Suppressor macrophage (primary cell): Measurements from ENCODE around the gene CDIPT.
"Not testable (repeated sequence)": the region's sequence is repeated elsewhere in the genome, so short reads cannot be mapped to it uniquely, and the experiment has no call there.

Experiments
- DNase-seq, 4 experiments: peaks; one replicate each; pipeline ENCODE4 v3.0.0-alpha.2; 2020 to 2022

Gene CDIPT

GRCh38 chr16:29896841-29897240 lies 33.8 kb upstream of the CDIPT start:
- no peak for DNase-seq

GRCh38 chr16:29894352-29894751 lies 31.3 kb upstream of the CDIPT start:
- no peak for DNase-seq

GRCh38 chr16:29893553-29893952 lies 30.5 kb upstream of the CDIPT start:
- DNase-seq = no peak

GRCh38 chr16:29892458-29892813 lies 29.4 kb upstream of the CDIPT start:
- DNase-seq = no peak

GRCh38 chr16:29891525-29892457 lies 28.8 kb upstream of the CDIPT start:
- DNase-seq = peak; percentile 67 to 86 (median 82)

- not testable (repeated sequence) for DNase-seq
Measured at GRCh38 chr16:29889372-29889771, 26.3 kb upstream of the CDIPT start.

- no peak for DNase-seq
Measured at GRCh38 chr16:29883987-29884386, 21.0 kb upstream of the CDIPT start.

GRCh38 chr16:29881050-29881449 lies 18.0 kb upstream of the CDIPT start:
- DNase-seq = no peak

GRCh38 chr16:29878172-29878571 lies 15.1 kb upstream of the CDIPT start:
- DNase-seq = no peak

GRCh38 chr16:29877266-29877961 lies 14.4 kb upstream of the CDIPT start:
- DNase-seq = peak; percentile 57 to 75 (median 67)

- peak in 2 of 4 experiments; percentile 22 to 44 for DNase-seq
Measured at GRCh38 chr16:29876594-29877249, 13.7 kb upstream of the CDIPT start.

GRCh38 chr16:29876217-29876593 lies 13.2 kb upstream of the CDIPT start:
- DNase-seq = no peak

- no peak for DNase-seq
Measured at GRCh38 chr16:29875206-29875605, 12.2 kb upstream of the CDIPT start.

- DNase-seq = no peak
Measured at GRCh38 chr16:29873319-29873718, 10.3 kb upstream of the CDIPT start.

GRCh38 chr16:29871822-29872546 lies 9.0 kb upstream of the CDIPT start:
- DNase-seq = no peak

GRCh38 chr16:29869067-29869466 lies 6.0 kb upstream of the CDIPT start:
- not testable (repeated sequence) for DNase-seq

- no peak for DNase-seq
Measured at GRCh38 chr16:29868396-29869009, 5.5 kb upstream of the CDIPT start.

GRCh38 chr16:29864205-29864604 lies 1.2 kb upstream of the CDIPT start:
- DNase-seq = no peak

- no peak for DNase-seq
Measured at GRCh38 chr16:29863669-29863984, 601 bp upstream of the CDIPT start.

GRCh38 chr16:29862383-29862883 lies 593 bp downstream of the CDIPT start:
- DNase-seq = peak; percentile 13 to 48 (median 31)

- no peak for DNase-seq
Measured at GRCh38 chr16:29860218-29860617, 2.8 kb downstream of the CDIPT start.

- DNase-seq = no peak
Measured at GRCh38 chr16:29858974-29859373, 4.1 kb downstream of the CDIPT start.
